Caco-2 (cell line): Measurements from ENCODE around the gene CDC16. TPM values are rescaled to one million over a fixed set of nuclear protein-coding genes. Genes with fewer than 3 reads are reported as not detected.

Experiments used
- BruUV-seq: library from RNA; stranded (reverse); fragments of 400-500 nt; replicated peaks from 2 replicates; lab custom pipeline; 2021; lab: Mats Ljungman, UMichigan
- CTCF ChIA-PET: fragments of 300-600 bp; sonication (Branson Sonifier 250); formaldehyde crosslinking; loops from one replicate; lab custom pipeline; 2022; ENCODE audit warnings: antibody characterized with exemption; lab: Charles Lee
- POLR2A ChIA-PET: fragments of 300-600 bp; sonication (Branson Sonifier 250); formaldehyde crosslinking; loops from one replicate; lab custom pipeline; 2022; ENCODE audit warnings: antibody characterized with exemption; lab: Charles Lee
- DNase-seq, 2 experiments: peaks; one replicate each; pipeline versions ENCODE4 v3.0.0 to v3.0.0-alpha.2; 2020 to 2022
- H3K27me3 ChIP-seq: replicated peaks from 2 replicates; pipeline ENCODE4 v1.6.0; 2011; ENCODE audit warnings: low read length; ENCODE audit not compliant: control insufficient read depth, insufficient read depth
- H3K36me3 ChIP-seq: 2 replicates; pipeline ENCODE4 v1.5.1; 2011; ENCODE audit warnings: low read length; ENCODE audit not compliant: control insufficient read depth, insufficient read depth
- H3K4me1 ChIP-seq: fragments of 250-450 bp; sonication (Bioruptor Pico); 2 replicates; pipeline ENCODE4 v1.5.1; 2020; ENCODE audit warnings: mild to moderate bottlenecking
- H3K4me3 ChIP-seq: 2 replicates; pipeline ENCODE4 v1.5.1; 2011; ENCODE audit warnings: low read depth, mild to moderate bottlenecking, control low read depth, low read length
- H3K9me3 ChIP-seq: fragments of 250-450 bp; sonication (Bioruptor Pico); 2 replicates; pipeline ENCODE4 v1.5.1; 2020; ENCODE audit warnings: mild to moderate bottlenecking, moderate library complexity
- H3K27ac Mint-ChIP-seq: one replicate; pipeline ENCODE4 v1.8.0; 2022; ENCODE audit warnings: mixed read lengths; ENCODE audit not compliant: unreplicated experiment
- H3K27me3 Mint-ChIP-seq: one replicate; pipeline ENCODE4 v1.8.0; 2022; ENCODE audit warnings: mixed read lengths; ENCODE audit not compliant: insufficient read depth, unreplicated experiment
- H3K36me3 Mint-ChIP-seq: one replicate; pipeline ENCODE4 v1.8.0; 2022; ENCODE audit warnings: mild to moderate bottlenecking, mixed read lengths; ENCODE audit not compliant: insufficient read depth, unreplicated experiment
- H3K4me1 Mint-ChIP-seq: one replicate; pipeline ENCODE4 v1.8.0; 2022; ENCODE audit warnings: low read depth, mixed read lengths; ENCODE audit not compliant: unreplicated experiment
- H3K4me3 Mint-ChIP-seq: one replicate; pipeline ENCODE4 v1.8.0; 2022; ENCODE audit warnings: mild to moderate bottlenecking, moderate library complexity, mixed read lengths; ENCODE audit not compliant: unreplicated experiment
- H3K9me3 Mint-ChIP-seq: one replicate; pipeline ENCODE4 v1.8.0; 2022; ENCODE audit warnings: mixed read lengths; ENCODE audit not compliant: unreplicated experiment
- intact Hi-C: fragments of 100-400 bp; cut with micrococcal nuclease; formaldehyde crosslinking; loops from one replicate; pipeline ENCODE4 v1.10.0; 2022; ENCODE audit not compliant: unreplicated experiment
- total RNA-seq: library from RNA; stranded (reverse); gene quantifications from 2 replicates; pipeline ENCODE4 v1.2.3, GENCODE V29; 2022
- TF ChIP-seq, protein P1 (sequence below), 2 experiments: fragments of 200-600 bp in 1 of 2; IDR thresholded peaks; 1 replicate in 1 of 2; 2 replicates in 1 of 2; pipeline versions ENCODE4 v1.5.1 to v1.8.0; 2011 to 2022; ENCODE audit warnings: antibody characterized with exemption in 1 of 2, control low read depth in 1 of 2, inconsistent platforms in 1 of 2, low read depth in 1 of 2, low read length in 1 of 2, mild to moderate bottlenecking in 1 of 2, moderate library complexity in 1 of 2; ENCODE audit not compliant: insufficient read depth in 1 of 2, severe bottlenecking in 1 of 2, unreplicated experiment in 1 of 2

The CDC16 gene
- total RNA-seq, 1 experiment from 2014 or later = 80.5 TPM

DNA sequence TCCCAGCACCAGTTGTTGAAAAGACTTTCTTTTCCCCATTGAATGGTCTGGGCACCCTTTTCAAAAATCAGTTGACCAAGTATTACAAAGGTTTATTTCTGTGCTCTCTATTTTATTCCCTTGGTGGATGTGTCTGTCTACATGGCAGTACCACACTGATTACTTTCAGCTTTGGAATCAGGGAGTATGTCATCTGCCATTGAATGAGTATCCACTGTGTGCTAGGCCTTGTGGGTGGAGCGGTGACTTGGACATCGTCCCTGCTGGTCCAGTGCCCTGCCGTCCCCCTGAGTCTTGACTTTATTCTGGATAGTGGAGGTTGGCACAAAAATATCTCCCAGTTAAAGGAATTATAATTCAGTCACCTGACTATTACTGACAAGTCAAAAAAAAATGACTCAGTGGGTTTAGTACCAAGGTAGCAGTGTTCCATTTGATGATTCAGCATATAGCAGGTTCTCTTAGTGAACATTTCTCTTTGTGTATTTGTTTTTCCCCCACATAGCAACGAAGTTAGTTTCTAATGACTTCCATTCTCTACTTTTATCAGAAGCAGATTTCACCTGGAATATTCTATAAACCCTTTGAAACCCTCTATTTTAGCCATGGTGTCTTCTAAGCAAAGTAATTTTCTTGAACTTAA, 50.6 kb downstream of the CDC16 start:
- no peaks in the 10 kb centered on the region for H3K9me3 Mint-ChIP-seq
- intact Hi-C loops = no loop called here
- TSS peak; percentile 0 for BruUV-seq
- peak overlapping the region; percentile 54 for H3K27ac Mint-ChIP-seq
- Histone ChIP-seq H3K4me1 (peaks cover 2% of the 10 kb centered on the region; the same call in 1 of the 2 replicates), H3K4me3 (no peak overlapping the region), H3K9me3 (no peaks in the 10 kb centered on the region), H3K27me3 (no peaks in the 10 kb centered on the region), H3K36me3 (peaks cover 1% of the 10 kb centered on the region; the same call in 1 of the 2 replicates)
- H3K4me1 Mint-ChIP-seq = peaks cover 23% of the 10 kb centered on the region
- H3K36me3 Mint-ChIP-seq = peaks cover 83% of the 10 kb centered on the region
- POLR2A ChIA-PET = no interaction called here
- CTCF ChIA-PET = no interaction called here
- H3K27me3 Mint-ChIP-seq = no peaks in the 10 kb centered on the region
- TF ChIP-seq, protein P1, sequence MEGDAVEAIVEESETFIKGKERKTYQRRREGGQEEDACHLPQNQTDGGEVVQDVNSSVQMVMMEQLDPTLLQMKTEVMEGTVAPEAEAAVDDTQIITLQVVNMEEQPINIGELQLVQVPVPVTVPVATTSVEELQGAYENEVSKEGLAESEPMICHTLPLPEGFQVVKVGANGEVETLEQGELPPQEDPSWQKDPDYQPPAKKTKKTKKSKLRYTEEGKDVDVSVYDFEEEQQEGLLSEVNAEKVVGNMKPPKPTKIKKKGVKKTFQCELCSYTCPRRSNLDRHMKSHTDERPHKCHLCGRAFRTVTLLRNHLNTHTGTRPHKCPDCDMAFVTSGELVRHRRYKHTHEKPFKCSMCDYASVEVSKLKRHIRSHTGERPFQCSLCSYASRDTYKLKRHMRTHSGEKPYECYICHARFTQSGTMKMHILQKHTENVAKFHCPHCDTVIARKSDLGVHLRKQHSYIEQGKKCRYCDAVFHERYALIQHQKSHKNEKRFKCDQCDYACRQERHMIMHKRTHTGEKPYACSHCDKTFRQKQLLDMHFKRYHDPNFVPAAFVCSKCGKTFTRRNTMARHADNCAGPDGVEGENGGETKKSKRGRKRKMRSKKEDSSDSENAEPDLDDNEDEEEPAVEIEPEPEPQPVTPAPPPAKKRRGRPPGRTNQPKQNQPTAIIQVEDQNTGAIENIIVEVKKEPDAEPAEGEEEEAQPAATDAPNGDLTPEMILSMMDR (IDR thresholded peaks at IDR 0.05; ENCODE audit: insufficient read depth in 1 of 2, low read depth in 1 of 2, low read length in 1 of 2, severe bottlenecking in 1 of 2, unreplicated experiment in 1 of 2) = no peak
- DNase-seq = no peak
- H3K4me3 Mint-ChIP-seq = no peak overlapping the region

- H3K27me3 Mint-ChIP-seq = no peaks in the 10 kb centered on the region
- DNase-seq = no peak
- peaks cover 82% of the 10 kb centered on the region for H3K36me3 Mint-ChIP-seq
- POLR2A ChIA-PET = no interaction called here
- H3K4me3 ChIP-seq = no peak overlapping the region
- H3K27me3 ChIP-seq = no peaks in the 10 kb centered on the region
- no peaks in the 10 kb centered on the region for H3K4me1 ChIP-seq
- H3K9me3 Mint-ChIP-seq = no peaks in the 10 kb centered on the region
- H3K27ac Mint-ChIP-seq = peak overlapping the region; percentile 15
- TF ChIP-seq, protein P1 (IDR thresholded peaks at IDR 0.05; ENCODE audit: insufficient read depth in 1 of 2, low read depth in 1 of 2, low read length in 1 of 2, severe bottlenecking in 1 of 2, unreplicated experiment in 1 of 2) = no peak
- H3K4me3 Mint-ChIP-seq = no peak overlapping the region
- peaks cover 3% of the 10 kb centered on the region; the same call in 1 of the 2 replicates for H3K36me3 ChIP-seq
- CTCF ChIA-PET = no interaction called here
- no peaks in the 10 kb centered on the region for H3K9me3 ChIP-seq
- peaks cover 17% of the 10 kb centered on the region for H3K4me1 Mint-ChIP-seq
- no TSS peak for BruUV-seq
- intact Hi-C loops = no loop called here
Observed at GRCh38 chr13:114286808-114287207, 52.1 kb downstream of the CDC16 start.

DNA sequence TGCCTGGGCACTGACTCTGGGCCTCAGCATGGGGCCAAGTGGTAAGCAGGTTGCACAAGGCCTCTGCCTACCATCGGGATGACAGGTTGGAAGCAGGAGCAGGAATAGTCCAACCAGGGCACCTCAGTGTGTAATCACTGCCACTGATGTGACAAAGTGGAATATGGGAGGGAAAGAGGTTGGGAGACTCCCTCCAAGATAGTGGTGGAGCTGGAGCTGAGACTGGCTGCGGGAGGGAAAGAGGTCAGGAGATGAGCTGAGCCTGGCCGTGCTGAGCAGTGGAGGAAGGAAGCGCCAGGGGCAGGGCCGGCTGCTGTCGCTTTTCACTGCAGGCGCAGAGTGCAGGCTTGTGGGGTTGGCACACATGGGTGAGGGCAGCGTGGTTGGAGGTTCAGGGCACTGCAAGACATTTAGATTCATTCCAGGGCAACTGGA, 53.5 kb downstream of the CDC16 start:
- no peaks in the 10 kb centered on the region for H3K27me3 ChIP-seq
- intact Hi-C loops = no loop called here
- Mint-ChIP-seq H3K4me1 (peaks cover 17% of the 10 kb centered on the region), H3K27me3 (no peaks in the 10 kb centered on the region), H3K4me3 (no peak overlapping the region), H3K36me3 (peaks cover 90% of the 10 kb centered on the region), H3K27ac (peak overlapping the region; percentile 73), H3K9me3 (no peaks in the 10 kb centered on the region)
- H3K4me3 ChIP-seq = no peak overlapping the region
- ChIA-PET POLR2A (no interaction called here), CTCF (no interaction called here)
- H3K9me3 ChIP-seq = no peaks in the 10 kb centered on the region
- DNase-seq = no peak
- peaks cover 3% of the 10 kb centered on the region; the same call in 1 of the 2 replicates for H3K36me3 ChIP-seq
- TF ChIP-seq, protein P1 (IDR thresholded peaks at IDR 0.05; ENCODE audit: insufficient read depth in 1 of 2, low read depth in 1 of 2, low read length in 1 of 2, severe bottlenecking in 1 of 2, unreplicated experiment in 1 of 2) = no peak
- no TSS peak for BruUV-seq
- H3K4me1 ChIP-seq = no peaks in the 10 kb centered on the region
